HFFc6 (cell line): ENCODE data around the gene DSC2. TPM values are rescaled to one million over a fixed set of nuclear protein-coding genes. Genes with fewer than 3 reads are reported as not detected.

Source experiments
- DNase-seq: peaks from one replicate; pipeline ENCODE4 v3.0.0-alpha.2; 2018
- H3K27ac Mint-ChIP-seq: 2 replicates; pipeline ENCODE4 v1.8.0; 2020; ENCODE audit warnings: mild to moderate bottlenecking, mixed read lengths
- H3K27me3 Mint-ChIP-seq: 2 replicates; pipeline ENCODE4 v1.8.0; 2021; ENCODE audit warnings: mild to moderate bottlenecking, moderate library complexity, mixed read lengths; ENCODE audit not compliant: insufficient read depth
- H3K36me3 Mint-ChIP-seq: 2 replicates; pipeline ENCODE4 v1.8.0; 2021; ENCODE audit warnings: low read depth, mixed read lengths
- H3K4me1 Mint-ChIP-seq: 2 replicates; pipeline ENCODE4 v1.8.0; 2020; ENCODE audit warnings: low read depth, mixed read lengths
- H3K4me3 Mint-ChIP-seq: 2 replicates; pipeline ENCODE4 v1.8.0; 2020; ENCODE audit warnings: mild to moderate bottlenecking, moderate library complexity, mixed read lengths
- H3K9me3 Mint-ChIP-seq: 2 replicates; pipeline ENCODE4 v1.8.0; 2020; ENCODE audit warnings: mild to moderate bottlenecking, mixed read lengths
- CTCF ChIP-seq: fragments of 200-600 bp; sonication (generic); IDR thresholded peaks from 2 replicates; pipeline ENCODE4 v1.5.0; 2021; ENCODE audit warnings: antibody characterized with exemption, mild to moderate bottlenecking
- total RNA-seq, 6 experiments: library from RNA; stranded (reverse); fragmentation: NEBNext Ultra II Directional; extraction: Animal tissue kit (Norgen Biotek cat#: 25700); gene quantifications; 2 replicates in 1 of 6; 3 replicates in 5 of 6; pipeline ENCODE4 v1.2.3, GENCODE V29; 2021

Gene DSC2
- total RNA-seq, 6 experiments from 2014 or later, result not detected

GRCh38 chr18:31043709-31044108 is 58.5 kb downstream of the DSC2 start:
- H3K36me3 Mint-ChIP-seq, result 0 out of 2 replicates have a peak, but pooled peaks cover 5% of the 10 kb centered on the region
- H3K4me3 Mint-ChIP-seq, result no peak overlapping the region
- H3K9me3 Mint-ChIP-seq, result peaks cover 44% of the 10 kb centered on the region
- no peaks in the 10 kb centered on the region for H3K27me3 Mint-ChIP-seq
- DNase-seq, result no peak
- H3K27ac Mint-ChIP-seq, result no peak overlapping the region
- TF ChIP-seq CTCF, result no peak
- H3K4me1 Mint-ChIP-seq, result no peaks in the 10 kb centered on the region

- no peak for TF ChIP-seq CTCF
- Mint-ChIP-seq H3K27ac (no peak within 1 kb of the TSS), H3K9me3 (peaks cover 49% of the 10 kb centered on the region), H3K4me1 (no peaks in the 10 kb centered on the region), H3K4me3 (no peak within 1 kb of the TSS), H3K36me3 (0 out of 2 replicates have a peak, but pooled peaks cover 5% of the 10 kb centered on the region), H3K27me3 (no peaks in the 10 kb centered on the region)
- no peak for DNase-seq
These were observed 59.6 kb downstream of the DSC2 start, which contains the start of gene DSC3 for GRCh38 chr18:31042406-31043181. Gene DSC3, minus strand, starts transcription at chr18:31042742. Its CDS starts 82 bp downstream, at chr18:31042660.

- no peak overlapping the region for H3K27ac Mint-ChIP-seq
- H3K27me3 Mint-ChIP-seq, result no peaks in the 10 kb centered on the region
- H3K4me3 Mint-ChIP-seq, result no peak overlapping the region
- H3K4me1 Mint-ChIP-seq, result no peaks in the 10 kb centered on the region
- peaks cover 49% of the 10 kb centered on the region for H3K9me3 Mint-ChIP-seq
- no peak for DNase-seq
- 0 out of 2 replicates have a peak, but pooled peaks cover 5% of the 10 kb centered on the region for H3K36me3 Mint-ChIP-seq
- TF ChIP-seq CTCF, result no peak
These were observed 60.2 kb downstream of the DSC2 start for GRCh38 chr18:31042084-31042405.

GRCh38 chr18:31041271-31042083 is 60.7 kb downstream of the DSC2 start:
- no peak for DNase-seq
- Mint-ChIP-seq H3K27ac (no peak overlapping the region), H3K4me3 (no peak overlapping the region), H3K36me3 (0 out of 2 replicates have a peak, but pooled peaks cover 5% of the 10 kb centered on the region), H3K4me1 (no peaks in the 10 kb centered on the region), H3K9me3 (peaks cover 44% of the 10 kb centered on the region), H3K27me3 (no peaks in the 10 kb centered on the region)
- TF ChIP-seq CTCF, result no peak

- peaks cover 40% of the 10 kb centered on the region for H3K9me3 Mint-ChIP-seq
- no peak overlapping the region for H3K4me3 Mint-ChIP-seq
- H3K36me3 Mint-ChIP-seq, result 0 out of 2 replicates have a peak, but pooled peaks cover 5% of the 10 kb centered on the region
- no peak for DNase-seq
- no peak overlapping the region for H3K27ac Mint-ChIP-seq
- no peak for TF ChIP-seq CTCF
- H3K27me3 Mint-ChIP-seq, result no peaks in the 10 kb centered on the region
- H3K4me1 Mint-ChIP-seq, result no peaks in the 10 kb centered on the region
These were observed 61.4 kb downstream of the DSC2 start for GRCh38 chr18:31040686-31041270.
